Parathyroid adenoma (tissue), 2 donors: ENCODE data around the gene LITAF.

Source experiments
- H2AFZ ChIP-seq: fragments of 300-600 bp; sonication (generic); one replicate; pipeline ENCODE4 v1.7.0; 2017; ENCODE audit warnings: antibody characterized with exemption, mild to moderate bottlenecking
- H3K27ac ChIP-seq: fragments of 300-600 bp; sonication (generic); one replicate; pipeline ENCODE4 v1.7.0; 2017
- H3K27me3 ChIP-seq: fragments of 300-600 bp; sonication (generic); one replicate; pipeline ENCODE4 v1.7.0; 2017; ENCODE audit warnings: low read length; ENCODE audit not compliant: control insufficient read depth, insufficient read depth
- H3K36me3 ChIP-seq: fragments of 300-600 bp; sonication (generic); one replicate; pipeline ENCODE4 v1.7.0; 2017; ENCODE audit warnings: low read length; ENCODE audit not compliant: control insufficient read depth, insufficient read depth
- H3K4me1 ChIP-seq: fragments of 300-600 bp; sonication (generic); one replicate; pipeline ENCODE4 v1.7.0; 2017; ENCODE audit warnings: control low read depth
- H3K4me2 ChIP-seq: fragments of 300-600 bp; sonication (generic); one replicate; pipeline ENCODE4 v1.7.0; 2017; ENCODE audit warnings: low read length
- H3K4me3 ChIP-seq: fragments of 300-600 bp; sonication (generic); one replicate; pipeline ENCODE4 v1.7.0; 2017; ENCODE audit warnings: low read depth, low read length
- H3K79me2 ChIP-seq: fragments of 300-600 bp; sonication (generic); one replicate; pipeline ENCODE4 v1.7.0; 2017; ENCODE audit warnings: control low read depth
- H3K9ac ChIP-seq: fragments of 300-600 bp; sonication (generic); one replicate; pipeline ENCODE4 v1.7.0; 2017; ENCODE audit warnings: mild to moderate bottlenecking
- H3K9me3 ChIP-seq: fragments of 300-600 bp; sonication (generic); one replicate; pipeline ENCODE4 v1.7.0; 2017; ENCODE audit warnings: low read length; ENCODE audit not compliant: control insufficient read depth
- TF ChIP-seq, protein P1 (sequence below): fragments of 300-600 bp; sonication (generic); IDR thresholded peaks from one replicate; pipeline ENCODE4 v1.7.0; 2017; ENCODE audit warnings: antibody characterized with exemption, mild to moderate bottlenecking
- donor health status: primary hyperparathyroidism.

Gene LITAF

DNA sequence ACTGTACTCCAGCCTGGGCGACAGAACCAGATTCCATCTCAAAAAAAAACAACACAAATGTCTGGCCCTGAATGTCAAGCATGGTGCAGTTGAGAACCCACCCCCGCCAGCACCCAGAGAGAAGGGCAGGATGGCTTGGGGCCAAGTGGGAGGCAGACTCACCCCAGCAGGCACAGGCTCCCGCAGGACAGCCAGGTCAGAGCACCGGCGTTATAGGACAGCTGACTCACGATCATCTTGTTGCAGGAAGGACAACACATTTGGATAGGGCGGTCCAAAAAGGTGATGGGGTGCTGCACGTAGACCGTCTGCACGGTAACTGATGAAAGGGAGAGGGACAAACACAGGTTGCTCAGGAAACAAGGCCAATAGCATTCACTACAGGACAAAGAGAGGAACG, 33.3 kb downstream of the LITAF start:
- H3K4me1 ChIP-seq, result no peaks in the 10 kb centered on the region
- no peaks in the 10 kb centered on the region for H3K27me3 ChIP-seq
- H3K9ac ChIP-seq, result no peak overlapping the region
- H2AFZ ChIP-seq, result no peak overlapping the region
- TF ChIP-seq, protein P1, sequence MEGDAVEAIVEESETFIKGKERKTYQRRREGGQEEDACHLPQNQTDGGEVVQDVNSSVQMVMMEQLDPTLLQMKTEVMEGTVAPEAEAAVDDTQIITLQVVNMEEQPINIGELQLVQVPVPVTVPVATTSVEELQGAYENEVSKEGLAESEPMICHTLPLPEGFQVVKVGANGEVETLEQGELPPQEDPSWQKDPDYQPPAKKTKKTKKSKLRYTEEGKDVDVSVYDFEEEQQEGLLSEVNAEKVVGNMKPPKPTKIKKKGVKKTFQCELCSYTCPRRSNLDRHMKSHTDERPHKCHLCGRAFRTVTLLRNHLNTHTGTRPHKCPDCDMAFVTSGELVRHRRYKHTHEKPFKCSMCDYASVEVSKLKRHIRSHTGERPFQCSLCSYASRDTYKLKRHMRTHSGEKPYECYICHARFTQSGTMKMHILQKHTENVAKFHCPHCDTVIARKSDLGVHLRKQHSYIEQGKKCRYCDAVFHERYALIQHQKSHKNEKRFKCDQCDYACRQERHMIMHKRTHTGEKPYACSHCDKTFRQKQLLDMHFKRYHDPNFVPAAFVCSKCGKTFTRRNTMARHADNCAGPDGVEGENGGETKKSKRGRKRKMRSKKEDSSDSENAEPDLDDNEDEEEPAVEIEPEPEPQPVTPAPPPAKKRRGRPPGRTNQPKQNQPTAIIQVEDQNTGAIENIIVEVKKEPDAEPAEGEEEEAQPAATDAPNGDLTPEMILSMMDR, result no peak
- no peak overlapping the region for H3K27ac ChIP-seq
- no peaks in the 10 kb centered on the region for H3K79me2 ChIP-seq
- H3K4me3 ChIP-seq, result no peak overlapping the region
- no peaks in the 10 kb centered on the region for H3K36me3 ChIP-seq
- no peaks in the 10 kb centered on the region for H3K9me3 ChIP-seq
- no peak overlapping the region for H3K4me2 ChIP-seq

DNA sequence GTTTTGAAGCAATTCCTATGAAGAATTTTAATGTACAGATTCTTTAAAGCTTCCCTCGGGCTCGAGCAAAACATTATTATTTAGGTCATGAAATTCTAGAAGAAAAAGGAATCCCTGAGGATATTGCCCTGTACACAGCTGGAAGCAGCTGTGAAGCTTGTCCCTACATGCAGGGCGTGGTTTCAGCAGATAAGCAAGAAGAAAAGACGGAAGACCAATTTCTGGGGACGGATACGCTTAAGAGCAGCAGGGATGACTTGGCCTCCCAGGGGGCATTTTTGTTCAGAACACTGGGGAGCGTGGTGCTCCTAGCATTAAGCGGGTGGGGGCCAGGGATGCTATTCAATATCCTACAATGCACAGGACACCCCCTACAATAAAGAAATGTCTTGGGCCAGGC, 34.3 kb downstream of the LITAF start:
- TF ChIP-seq, protein P1, result no peak
- no peak overlapping the region for H3K27ac ChIP-seq

GRCh38 chr16:11551842-11552241, 34.9 kb downstream of the LITAF start:
- Histone ChIP-seq H3K79me2 (no peaks in the 10 kb centered on the region), H3K9me3 (no peaks in the 10 kb centered on the region), H3K4me2 (no peak overlapping the region), H3K27me3 (no peaks in the 10 kb centered on the region), H3K9ac (no peak overlapping the region), H3K27ac (no peak overlapping the region), H2AFZ (no peak overlapping the region), H3K36me3 (no peaks in the 10 kb centered on the region), H3K4me1 (no peaks in the 10 kb centered on the region), H3K4me3 (no peak overlapping the region)
- TF ChIP-seq, protein P1, result no peak

More for the DNA sequence above, 34.3 kb downstream of the LITAF start:
- no peaks in the 10 kb centered on the region for H3K36me3 ChIP-seq
- no peak overlapping the region for H3K4me2 ChIP-seq
- H3K4me3 ChIP-seq, result no peak overlapping the region
- H3K9me3 ChIP-seq, result no peaks in the 10 kb centered on the region
- no peaks in the 10 kb centered on the region for H3K27me3 ChIP-seq
- no peak overlapping the region for H2AFZ ChIP-seq
- no peak overlapping the region for H3K9ac ChIP-seq
- no peaks in the 10 kb centered on the region for H3K79me2 ChIP-seq
- no peaks in the 10 kb centered on the region for H3K4me1 ChIP-seq

DNA sequence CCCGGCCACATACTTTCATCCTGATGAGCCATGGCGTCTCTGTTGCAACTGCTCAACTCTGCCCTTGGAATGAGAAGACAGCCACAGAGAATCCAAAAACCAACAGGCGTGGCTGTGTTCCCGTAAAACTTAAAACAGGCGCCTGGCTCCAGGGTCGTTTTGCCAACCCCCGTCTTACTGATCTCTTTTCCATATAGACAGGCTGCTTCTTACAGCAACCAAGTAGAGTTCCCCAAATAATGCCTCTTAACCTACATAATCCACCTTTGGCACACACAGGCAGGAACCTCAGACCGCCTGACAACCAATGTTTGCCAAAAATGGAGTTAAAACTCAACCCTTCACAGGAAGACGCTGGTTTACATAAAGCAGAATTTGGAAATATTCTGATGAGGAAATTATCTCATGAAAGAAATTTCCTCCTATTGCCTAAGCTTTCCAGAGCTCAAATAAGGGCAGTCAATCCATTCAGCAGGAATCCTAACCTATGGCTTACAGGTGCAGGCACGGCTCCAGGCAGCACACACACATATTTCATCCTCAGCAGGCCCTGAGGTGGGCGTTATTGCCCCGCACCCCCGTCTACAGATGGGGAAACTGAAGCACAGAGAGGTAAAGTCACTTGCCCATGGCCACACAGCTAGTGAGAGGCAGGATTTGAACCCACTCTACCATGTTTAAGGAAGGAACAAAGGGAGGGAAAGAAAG, 35.8 kb downstream of the LITAF start:
- no peak overlapping the region for H3K4me2 ChIP-seq
- H3K4me3 ChIP-seq, result no peak overlapping the region
- no peak overlapping the region for H3K9ac ChIP-seq
- H2AFZ ChIP-seq, result no peak overlapping the region
- H3K9me3 ChIP-seq, result no peaks in the 10 kb centered on the region
- no peaks in the 10 kb centered on the region for H3K27me3 ChIP-seq
- TF ChIP-seq, protein P1, result no peak
- no peaks in the 10 kb centered on the region for H3K79me2 ChIP-seq
- H3K4me1 ChIP-seq, result no peaks in the 10 kb centered on the region
- H3K27ac ChIP-seq, result no peak overlapping the region
- no peaks in the 10 kb centered on the region for H3K36me3 ChIP-seq
